Karpas-422 (cell line): ENCODE results near the gene ENC1. TPM values are rescaled to one million over a fixed set of nuclear protein-coding genes. Genes with fewer than 3 reads are reported as not detected.

ENCODE experiments used
- DNase-seq: peaks from one replicate; pipeline ENCODE4 v3.0.0-alpha.2; 2015
- H2AFZ ChIP-seq: fragments of 200-600 bp; sonication (generic); 2 replicates; pipeline ENCODE4 v1.6.1; 2014; ENCODE audit warnings: antibody characterized with exemption, low read length, mixed read lengths
- H3K27ac ChIP-seq: fragments of 200-600 bp; sonication (generic); 2 replicates; pipeline ENCODE4 v1.5.1; 2014; ENCODE audit warnings: mild to moderate bottlenecking, low read length, moderate library complexity
- H3K27me3 ChIP-seq: fragments of 200-600 bp; sonication (generic); 2 replicates; pipeline ENCODE4 v1.6.1; 2014; ENCODE audit warnings: low read length, mixed read lengths
- H3K36me3 ChIP-seq: fragments of 200-600 bp; sonication (generic); 2 replicates; pipeline ENCODE4 v1.6.1; 2014; ENCODE audit warnings: low read length, mixed read lengths; ENCODE audit not compliant: insufficient read depth
- H3K4me1 ChIP-seq: fragments of 200-600 bp; sonication (generic); 2 replicates; pipeline ENCODE4 v1.6.1; 2014; ENCODE audit warnings: mild to moderate bottlenecking, low read length, mixed read lengths
- H3K4me2 ChIP-seq: fragments of 200-600 bp; sonication (generic); 2 replicates; pipeline ENCODE4 v1.6.1; 2014; ENCODE audit warnings: low read length, low read depth, mild to moderate bottlenecking; ENCODE audit not compliant: poor library complexity, severe bottlenecking
- H3K4me3 ChIP-seq: fragments of 200-600 bp; sonication (generic); 2 replicates; pipeline ENCODE4 v1.5.1; 2014; ENCODE audit warnings: mild to moderate bottlenecking, antibody characterized with exemption, low read length, mixed read lengths
- H3K79me2 ChIP-seq: fragments of 200-600 bp; sonication (generic); 2 replicates; pipeline ENCODE4 v1.6.1; 2014; ENCODE audit warnings: mild to moderate bottlenecking, low read length, mixed read lengths
- H3K9ac ChIP-seq: fragments of 200-600 bp; sonication (generic); 2 replicates; pipeline ENCODE4 v1.6.0; 2014; ENCODE audit warnings: low read length
- H3K9me2 ChIP-seq: fragments of 200-600 bp; sonication (generic), shearing (Covaris generic); replicated peaks from 2 replicates; pipeline ENCODE4 v1.6.0; 2014; ENCODE audit warnings: mild to moderate bottlenecking, low read length, moderate library complexity; ENCODE audit not compliant: insufficient read depth
- H3K9me3 ChIP-seq: fragments of 300-700, 200-600 bp; sonication (generic); 2 replicates; pipeline ENCODE4 v1.6.1; 2014; ENCODE audit warnings: low read length, mixed read lengths
- H4K20me1 ChIP-seq: fragments of 200-600 bp; sonication (generic); 2 replicates; pipeline ENCODE4 v1.6.1; 2014; ENCODE audit warnings: mild to moderate bottlenecking, antibody characterized with exemption, low read length, low read depth; ENCODE audit not compliant: insufficient read depth
- total RNA-seq: library from RNA; depleted of rRNA; stranded (reverse); fragments of >200 nt; shearing (Covaris generic); gene quantifications from 2 replicates; pipeline ENCODE4 v1.2.3, GENCODE V29; 2014; ENCODE audit warnings: low replicate concordance

ENC1 gene
- total RNA-seq, 1 experiment from 2014 or later, result 0.15 TPM

- DNase-seq, result peak; percentile 57
- Histone ChIP-seq H3K27ac (no peak overlapping the region), H3K4me2 (peak overlapping the region; percentile 78), H3K36me3 (no peaks in the 10 kb centered on the region), H3K79me2 (no peaks in the 10 kb centered on the region), H3K9me3 (no peaks in the 10 kb centered on the region), H3K9me2 (no peaks in the 10 kb centered on the region), H4K20me1 (no peaks in the 10 kb centered on the region), H3K27me3 (no peaks in the 10 kb centered on the region), H2AFZ (no peak overlapping the region), H3K4me3 (peak overlapping the region; percentile 60; the same call in 1 of the 2 replicates), H3K9ac (peak overlapping the region; percentile 42), H3K4me1 (peaks cover 20% of the 10 kb centered on the region)
These were observed 600 bp downstream of the ENC1 start for GRCh38 chr5:74639807-74640449.

- H3K4me2 ChIP-seq, result peak overlapping the region; percentile 78
- DNase-seq, result peak; percentile 63
- peak overlapping the region; percentile 60; the same call in 1 of the 2 replicates for H3K4me3 ChIP-seq
- no peaks in the 10 kb centered on the region for H3K79me2 ChIP-seq
- no peaks in the 10 kb centered on the region for H3K27me3 ChIP-seq
- H3K9me2 ChIP-seq, result no peaks in the 10 kb centered on the region
- H3K9ac ChIP-seq, result no peak overlapping the region
- no peak overlapping the region for H3K27ac ChIP-seq
- H3K4me1 ChIP-seq, result peaks cover 20% of the 10 kb centered on the region
- H4K20me1 ChIP-seq, result no peaks in the 10 kb centered on the region
- H2AFZ ChIP-seq, result no peak overlapping the region
- no peaks in the 10 kb centered on the region for H3K9me3 ChIP-seq
- no peaks in the 10 kb centered on the region for H3K36me3 ChIP-seq
These were observed 1.3 kb downstream of the ENC1 start for GRCh38 chr5:74638970-74639806.

- H3K4me3 ChIP-seq, result no peak overlapping the region
- H3K9me3 ChIP-seq, result no peaks in the 10 kb centered on the region
- no peaks in the 10 kb centered on the region for H3K79me2 ChIP-seq
- H3K36me3 ChIP-seq, result no peaks in the 10 kb centered on the region
- no peaks in the 10 kb centered on the region for H3K27me3 ChIP-seq
- no peaks in the 10 kb centered on the region for H3K9me2 ChIP-seq
- H4K20me1 ChIP-seq, result no peaks in the 10 kb centered on the region
- peak overlapping the region; percentile 78 for H3K4me2 ChIP-seq
- H3K27ac ChIP-seq, result no peak overlapping the region
- peaks cover 20% of the 10 kb centered on the region for H3K4me1 ChIP-seq
- DNase-seq, result no peak
- no peak overlapping the region for H3K9ac ChIP-seq
- no peak overlapping the region for H2AFZ ChIP-seq
These were observed 2.0 kb downstream of the ENC1 start for GRCh38 chr5:74638544-74638969.

- no peak overlapping the region for H3K4me3 ChIP-seq
- H3K9me2 ChIP-seq, result no peaks in the 10 kb centered on the region
- H3K79me2 ChIP-seq, result no peaks in the 10 kb centered on the region
- no peaks in the 10 kb centered on the region for H3K9me3 ChIP-seq
- H4K20me1 ChIP-seq, result no peaks in the 10 kb centered on the region
- H2AFZ ChIP-seq, result no peak overlapping the region
- H3K36me3 ChIP-seq, result no peaks in the 10 kb centered on the region
- no peak overlapping the region for H3K4me2 ChIP-seq
- no peak for DNase-seq
- H3K4me1 ChIP-seq, result peaks cover 31% of the 10 kb centered on the region
- no peak overlapping the region for H3K9ac ChIP-seq
- H3K27me3 ChIP-seq, result no peaks in the 10 kb centered on the region
- H3K27ac ChIP-seq, result no peak overlapping the region
These were observed 4.0 kb downstream of the ENC1 start for GRCh38 chr5:74636552-74636951.

GRCh38 chr5:74636149-74636548 lies 4.4 kb downstream of the ENC1 start:
- Histone ChIP-seq H3K9me2 (no peaks in the 10 kb centered on the region), H3K4me2 (no peak overlapping the region), H3K4me3 (no peak overlapping the region), H4K20me1 (no peaks in the 10 kb centered on the region), H3K9ac (no peak overlapping the region), H2AFZ (no peak overlapping the region), H3K79me2 (no peaks in the 10 kb centered on the region), H3K4me1 (peaks cover 35% of the 10 kb centered on the region), H3K27me3 (no peaks in the 10 kb centered on the region), H3K9me3 (no peaks in the 10 kb centered on the region), H3K36me3 (no peaks in the 10 kb centered on the region), H3K27ac (no peak overlapping the region)
- no peak for DNase-seq

GRCh38 chr5:74634611-74635286 lies 5.8 kb downstream of the ENC1 start:
- no peak for DNase-seq
- H3K9me2 ChIP-seq, result no peaks in the 10 kb centered on the region
- H3K9me3 ChIP-seq, result no peaks in the 10 kb centered on the region
- H3K4me1 ChIP-seq, result peaks cover 27% of the 10 kb centered on the region
- H4K20me1 ChIP-seq, result no peaks in the 10 kb centered on the region
- H3K27ac ChIP-seq, result no peak overlapping the region
- no peaks in the 10 kb centered on the region for H3K27me3 ChIP-seq
- H3K4me2 ChIP-seq, result no peak overlapping the region
- H3K79me2 ChIP-seq, result no peaks in the 10 kb centered on the region
- H3K36me3 ChIP-seq, result no peaks in the 10 kb centered on the region
- no peak overlapping the region for H3K9ac ChIP-seq
- no peak overlapping the region for H3K4me3 ChIP-seq
- no peak overlapping the region for H2AFZ ChIP-seq

GRCh38 chr5:74633695-74634094 lies 6.8 kb downstream of the ENC1 start:
- Histone ChIP-seq H4K20me1 (no peaks in the 10 kb centered on the region), H3K79me2 (no peaks in the 10 kb centered on the region), H3K4me2 (no peak overlapping the region), H3K4me3 (no peak overlapping the region), H3K9me3 (no peaks in the 10 kb centered on the region), H3K9ac (no peak overlapping the region), H3K27me3 (no peaks in the 10 kb centered on the region), H3K9me2 (no peaks in the 10 kb centered on the region), H3K27ac (no peak overlapping the region), H3K4me1 (peaks cover 17% of the 10 kb centered on the region), H2AFZ (no peak overlapping the region), H3K36me3 (no peaks in the 10 kb centered on the region)
- DNase-seq, result no peak

- no peak for DNase-seq
- H2AFZ ChIP-seq, result no peak overlapping the region
- no peak overlapping the region for H3K27ac ChIP-seq
- H4K20me1 ChIP-seq, result no peaks in the 10 kb centered on the region
- H3K27me3 ChIP-seq, result no peaks in the 10 kb centered on the region
- H3K9me2 ChIP-seq, result no peaks in the 10 kb centered on the region
- H3K79me2 ChIP-seq, result no peaks in the 10 kb centered on the region
- H3K4me3 ChIP-seq, result no peak overlapping the region
- H3K36me3 ChIP-seq, result no peaks in the 10 kb centered on the region
- H3K9me3 ChIP-seq, result no peaks in the 10 kb centered on the region
- no peak overlapping the region for H3K9ac ChIP-seq
- no peak overlapping the region for H3K4me2 ChIP-seq
- peaks cover 18% of the 10 kb centered on the region for H3K4me1 ChIP-seq
These were observed 7.6 kb downstream of the ENC1 start for GRCh38 chr5:74632947-74633356.
